RWPE2 (cell line): Measurements from ENCODE around the gene S100A8.

Source experiments
- ATAC-seq: fragments of 200-7000 bp; cut with Tn5 transposase; 3 replicates; pipeline ENCODE4 v1.9.1; 2021; ENCODE audit warnings: low read depth
- DNase-seq: peaks from one replicate; pipeline ENCODE4 v3.0.0-alpha.2; 2020; ENCODE audit warnings: low spot score
- H3K27ac ChIP-seq: fragments of 450-650 bp; 2 replicates; pipeline ENCODE4 v1.5.1; 2017; ENCODE audit warnings: mild to moderate bottlenecking; ENCODE audit not compliant: poor library complexity, severe bottlenecking
- H3K27me3 ChIP-seq: fragments of 250-450 bp; sonication (Bioruptor Pico); 2 replicates; pipeline ENCODE4 v1.5.1; 2021; ENCODE audit warnings: mild to moderate bottlenecking, moderate library complexity; ENCODE audit not compliant: insufficient read depth, poor library complexity, severe bottlenecking
- H3K36me3 ChIP-seq: fragments of 250-450 bp; sonication (Bioruptor Pico); 2 replicates; pipeline ENCODE4 v1.5.1; 2020; ENCODE audit warnings: low read depth, mild to moderate bottlenecking, moderate library complexity
- H3K4me1 ChIP-seq: fragments of 250-450 bp; sonication (Bioruptor Pico); 2 replicates; pipeline ENCODE4 v1.5.1; 2021; ENCODE audit warnings: mild to moderate bottlenecking, moderate library complexity; ENCODE audit not compliant: insufficient read depth, poor library complexity, severe bottlenecking
- H3K4me3 ChIP-seq: fragments of 250-450 bp; sonication (Bioruptor Pico); 2 replicates; pipeline ENCODE4 v1.5.1; 2021; ENCODE audit warnings: mild to moderate bottlenecking, moderate library complexity; ENCODE audit not compliant: severe bottlenecking
- H3K9me3 ChIP-seq: fragments of 250-450 bp; sonication (Bioruptor Pico); 2 replicates; pipeline ENCODE4 v1.5.1; 2021; ENCODE audit warnings: mild to moderate bottlenecking, moderate library complexity; ENCODE audit not compliant: severe bottlenecking
- TF ChIP-seq, protein P1 (sequence below): fragments of 450-650 bp; IDR thresholded peaks from one replicate; pipeline ENCODE4 v1.5.1; 2017; ENCODE audit warnings: mild to moderate bottlenecking, moderate library complexity; ENCODE audit not compliant: poor library complexity, severe bottlenecking

The S100A8 gene

DNA sequence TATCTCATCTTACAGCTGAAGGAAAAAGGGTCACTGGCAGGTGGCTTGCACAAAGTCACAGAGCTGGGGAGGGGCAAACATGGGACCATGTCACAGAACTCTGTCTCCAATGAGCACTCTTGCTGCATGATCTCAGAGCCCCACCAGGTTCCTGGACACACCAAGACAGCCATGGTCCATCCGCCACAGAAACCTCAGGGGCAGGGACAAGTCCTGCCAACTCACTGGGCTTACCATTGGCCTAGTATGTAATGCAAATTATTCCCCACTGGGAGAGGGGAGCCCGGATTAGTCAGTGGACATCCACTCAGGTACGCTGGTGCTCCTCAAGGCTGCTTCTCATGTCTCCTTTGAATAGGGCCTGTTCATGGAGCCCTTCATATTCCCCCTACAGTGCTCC lies 39.7 kb upstream of the S100A8 start:
- TF ChIP-seq, protein P1, sequence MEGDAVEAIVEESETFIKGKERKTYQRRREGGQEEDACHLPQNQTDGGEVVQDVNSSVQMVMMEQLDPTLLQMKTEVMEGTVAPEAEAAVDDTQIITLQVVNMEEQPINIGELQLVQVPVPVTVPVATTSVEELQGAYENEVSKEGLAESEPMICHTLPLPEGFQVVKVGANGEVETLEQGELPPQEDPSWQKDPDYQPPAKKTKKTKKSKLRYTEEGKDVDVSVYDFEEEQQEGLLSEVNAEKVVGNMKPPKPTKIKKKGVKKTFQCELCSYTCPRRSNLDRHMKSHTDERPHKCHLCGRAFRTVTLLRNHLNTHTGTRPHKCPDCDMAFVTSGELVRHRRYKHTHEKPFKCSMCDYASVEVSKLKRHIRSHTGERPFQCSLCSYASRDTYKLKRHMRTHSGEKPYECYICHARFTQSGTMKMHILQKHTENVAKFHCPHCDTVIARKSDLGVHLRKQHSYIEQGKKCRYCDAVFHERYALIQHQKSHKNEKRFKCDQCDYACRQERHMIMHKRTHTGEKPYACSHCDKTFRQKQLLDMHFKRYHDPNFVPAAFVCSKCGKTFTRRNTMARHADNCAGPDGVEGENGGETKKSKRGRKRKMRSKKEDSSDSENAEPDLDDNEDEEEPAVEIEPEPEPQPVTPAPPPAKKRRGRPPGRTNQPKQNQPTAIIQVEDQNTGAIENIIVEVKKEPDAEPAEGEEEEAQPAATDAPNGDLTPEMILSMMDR, result no peak
- ATAC-seq (no peak), DNase-seq (no peak)
- Histone ChIP-seq H3K4me3 (no peak overlapping the region), H3K36me3 (no peaks in the 10 kb centered on the region), H3K4me1 (no peaks in the 10 kb centered on the region), H3K27ac (no peak overlapping the region), H3K27me3 (no peaks in the 10 kb centered on the region), H3K9me3 (no peaks in the 10 kb centered on the region)

DNA sequence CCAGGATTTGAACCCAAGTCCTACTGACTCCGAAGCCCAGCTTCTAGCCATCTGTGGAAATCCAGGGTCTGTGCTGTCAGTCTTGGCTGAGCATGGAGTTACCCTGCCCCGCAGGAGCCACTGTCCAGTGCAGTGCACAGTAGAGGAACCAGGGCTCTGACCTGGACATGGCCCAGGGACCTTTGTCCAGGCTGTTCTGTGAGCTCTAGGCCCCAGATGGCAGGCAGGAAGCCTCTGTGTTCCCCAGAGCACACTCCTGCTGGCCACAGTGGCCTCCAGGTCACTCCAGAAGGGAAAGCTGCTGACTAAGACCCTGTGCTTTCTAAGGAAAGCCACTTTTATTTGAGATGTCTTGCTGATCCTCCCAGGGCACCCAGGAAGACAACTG lies 39.3 kb upstream of the S100A8 start:
- TF ChIP-seq, protein P1, result no peak
- Histone ChIP-seq H3K27me3 (no peaks in the 10 kb centered on the region), H3K9me3 (no peaks in the 10 kb centered on the region), H3K27ac (no peak overlapping the region), H3K4me1 (no peaks in the 10 kb centered on the region), H3K4me3 (no peak overlapping the region), H3K36me3 (no peaks in the 10 kb centered on the region)
- no peak; the same call in 2 of the 3 replicates for ATAC-seq
- no peak for DNase-seq

DNA sequence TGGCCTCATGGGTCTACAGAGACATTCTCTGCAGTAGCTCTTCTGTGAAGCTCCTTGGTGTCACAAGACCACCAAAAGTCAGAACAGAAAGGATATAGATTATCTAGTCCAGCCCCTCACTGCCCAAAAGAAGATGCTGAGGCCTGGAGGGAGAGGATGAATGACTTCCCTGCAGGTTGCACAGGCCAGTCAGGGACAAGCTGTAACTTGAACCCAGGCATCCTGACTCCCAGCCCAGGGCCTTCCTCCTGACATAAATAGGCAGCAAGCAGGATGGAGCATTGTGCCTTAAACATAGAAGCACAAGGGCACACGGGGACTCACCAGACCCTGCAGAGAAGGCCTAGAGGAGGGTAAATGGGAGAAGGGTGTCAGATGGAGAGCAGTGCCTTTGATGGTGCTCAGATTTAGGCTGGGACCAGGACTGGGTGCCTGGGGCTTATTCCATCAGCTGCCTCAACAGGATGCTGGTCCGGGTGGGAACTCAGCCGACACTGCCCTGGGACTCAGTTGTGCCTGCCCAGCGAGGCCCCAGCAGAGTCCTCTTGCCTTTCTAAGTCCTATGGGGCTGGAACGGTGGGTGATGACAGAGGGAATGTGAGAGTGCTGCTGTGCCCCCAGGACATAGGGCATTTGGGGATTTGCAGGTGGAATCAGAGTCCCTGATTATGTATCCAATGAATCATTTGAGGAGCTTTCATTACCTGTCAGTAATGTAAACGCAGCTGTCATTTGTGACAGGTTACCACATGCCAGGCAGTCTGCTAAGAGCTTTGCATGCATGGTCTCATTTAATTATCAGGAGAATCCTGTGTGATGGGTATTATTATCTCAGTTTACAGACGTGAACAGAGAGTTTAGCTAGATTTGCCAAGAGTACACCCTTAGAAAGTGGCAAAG lies 38.6 kb upstream of the S100A8 start:
- Histone ChIP-seq H3K9me3 (no peaks in the 10 kb centered on the region), H3K36me3 (no peaks in the 10 kb centered on the region), H3K27ac (no peak overlapping the region), H3K4me1 (no peaks in the 10 kb centered on the region), H3K27me3 (no peaks in the 10 kb centered on the region), H3K4me3 (no peak overlapping the region)
- ATAC-seq (peak; percentile 76), DNase-seq (no peak)
- TF ChIP-seq, protein P1, result no peak

DNA sequence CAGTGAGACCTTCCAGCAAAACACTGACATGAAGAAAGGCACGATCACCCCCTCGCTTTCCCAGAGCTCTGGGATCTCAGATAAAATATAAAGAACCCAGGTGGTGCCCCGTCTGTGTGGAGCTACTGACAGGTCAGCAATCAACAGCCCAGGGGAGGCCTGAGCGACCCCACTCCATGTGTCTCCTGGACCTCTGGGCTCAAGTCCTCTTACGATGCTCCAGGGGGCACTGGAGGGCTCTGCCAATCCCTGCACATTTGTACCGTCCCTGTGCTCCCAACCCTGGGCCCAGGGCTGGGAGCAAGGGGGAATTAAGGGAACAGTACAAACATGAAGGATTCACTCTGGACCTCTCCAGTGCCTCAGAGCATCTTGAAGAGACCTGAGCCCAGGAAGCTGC lies 37.9 kb upstream of the S100A8 start:
- no peak for DNase-seq
- TF ChIP-seq, protein P1, result no peak
- H3K4me3 ChIP-seq, result no peak overlapping the region

DNA sequence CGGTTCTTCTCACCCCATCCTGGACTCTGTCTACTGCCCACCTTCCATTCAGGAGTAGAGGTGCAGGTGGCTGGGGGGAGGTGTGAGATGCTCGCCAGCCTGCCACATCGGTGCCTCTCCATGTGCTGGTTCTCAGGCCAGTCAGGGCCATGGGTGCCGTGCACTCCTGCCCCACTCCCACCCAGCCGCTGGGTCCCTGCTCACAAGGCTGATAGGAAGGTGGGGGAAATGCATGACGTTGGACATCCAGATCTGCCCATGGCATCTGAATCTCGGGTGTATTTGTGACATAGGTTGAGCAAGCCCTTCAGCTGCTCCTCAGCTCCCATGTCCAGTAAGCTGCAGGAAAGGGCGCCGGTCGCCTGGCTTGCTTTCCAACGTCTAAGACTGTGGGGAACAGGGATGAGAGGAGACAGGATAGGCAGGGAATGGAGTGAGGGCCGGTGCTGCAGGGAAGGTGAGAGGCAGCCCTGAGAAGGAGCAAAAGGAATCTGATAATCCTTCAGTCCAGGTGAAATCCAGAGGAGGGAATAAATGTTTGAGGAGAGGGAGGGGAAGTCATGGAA lies 37.3 kb upstream of the S100A8 start:
- Histone ChIP-seq H3K4me1 (no peaks in the 10 kb centered on the region), H3K4me3 (no peak overlapping the region), H3K9me3 (no peaks in the 10 kb centered on the region), H3K27me3 (no peaks in the 10 kb centered on the region), H3K36me3 (no peaks in the 10 kb centered on the region), H3K27ac (no peak overlapping the region)
- no peak for ATAC-seq
- DNase-seq, result no peak
- TF ChIP-seq, protein P1, result no peak

More for the DNA sequence above, 37.9 kb upstream of the S100A8 start:
- no peak overlapping the region for H3K27ac ChIP-seq
- H3K27me3 ChIP-seq, result no peaks in the 10 kb centered on the region
- H3K9me3 ChIP-seq, result no peaks in the 10 kb centered on the region
- H3K36me3 ChIP-seq, result no peaks in the 10 kb centered on the region
- no peak for ATAC-seq
- H3K4me1 ChIP-seq, result no peaks in the 10 kb centered on the region
